A673 (cell line): ENCODE measurements around the gene SPATA6L. TPM values are rescaled to one million over a fixed set of nuclear protein-coding genes. Genes with fewer than 3 reads are reported as not detected.

Experiments used
- Bru-seq: library from RNA; stranded (reverse); fragments of 400-500 nt; gene quantifications from one replicate; lab custom pipeline; 2021; lab: Mats Ljungman, UMichigan
- BruChase-seq, 2 experiments: library from RNA; stranded (reverse); fragments of 400-500 nt; gene quantifications; one replicate each; lab custom pipeline; 2021; lab: Mats Ljungman, UMichigan
- BruUV-seq: library from RNA; stranded (reverse); fragments of 400-500 nt; replicated peaks from 2 replicates; lab custom pipeline; 2021; lab: Mats Ljungman, UMichigan
- CTCF ChIA-PET: fragments of 300-600 bp; sonication (Branson Sonifier 250); formaldehyde crosslinking; loops from one replicate; lab custom pipeline; 2022; ENCODE audit warnings: antibody characterized with exemption; lab: Charles Lee
- POLR2A ChIA-PET: fragments of 300-600 bp; sonication (Branson Sonifier 250); formaldehyde crosslinking; loops from one replicate; lab custom pipeline; 2022; ENCODE audit warnings: antibody characterized with exemption; ENCODE audit not compliant: low non-redundant PET; lab: Charles Lee
- DNase-seq: peaks from one replicate; pipeline ENCODE4 v3.0.0-alpha.2; 2015; ENCODE audit warnings: low spot score
- H3K27ac ChIP-seq: fragments of 200-600 bp; sonication (generic); 2 replicates; pipeline ENCODE4 v1.5.1; 2016; ENCODE audit warnings: mixed run types, low read depth, mild to moderate bottlenecking, mixed read lengths, antibody characterized with exemption, low read length; ENCODE audit not compliant: poor library complexity, severe bottlenecking
- H3K27me3 ChIP-seq: fragments of 200-600 bp; sonication (generic); replicated peaks from 2 replicates; pipeline ENCODE4 v1.6.1; 2017; ENCODE audit warnings: mixed run types, low read depth, mild to moderate bottlenecking, mixed read lengths, antibody characterized with exemption, low read length; ENCODE audit not compliant: insufficient read depth, poor library complexity
- H3K36me3 ChIP-seq: fragments of 200-600 bp; sonication (generic); 2 replicates; pipeline ENCODE4 v1.6.1; 2016; ENCODE audit warnings: mixed run types, mild to moderate bottlenecking, mixed read lengths, antibody characterized with exemption, low read length; ENCODE audit not compliant: insufficient read depth, poor library complexity, severe bottlenecking
- H3K4me1 ChIP-seq: fragments of 200-600 bp; sonication (generic); 2 replicates; pipeline ENCODE4 v1.6.1; 2017; ENCODE audit warnings: mixed run types, mild to moderate bottlenecking, mixed read lengths, antibody characterized with exemption, low read length; ENCODE audit not compliant: insufficient read depth, poor library complexity, severe bottlenecking
- H3K4me3 ChIP-seq: fragments of 200-600 bp; sonication (generic); 2 replicates; pipeline ENCODE4 v1.5.1; 2016; ENCODE audit warnings: low read depth, mixed run types, mild to moderate bottlenecking, mixed read lengths, low read length; ENCODE audit not compliant: poor library complexity, severe bottlenecking
- H3K9me3 ChIP-seq: fragments of 200-600 bp; sonication (generic); 2 replicates; pipeline ENCODE4 v1.6.1; 2016; ENCODE audit warnings: mixed run types, low read depth, mild to moderate bottlenecking, mixed read lengths, antibody characterized with exemption, low read length; ENCODE audit not compliant: poor library complexity, severe bottlenecking
- CTCF ChIP-seq: fragments of 300-800, 200-600 bp; sonication (generic); conservative IDR thresholded peaks from 2 replicates; pipeline ENCODE4 v1.5.1; 2017; ENCODE audit warnings: low read depth, mild to moderate bottlenecking, antibody characterized with exemption, low read length, moderate library complexity, mixed read lengths
- EZH2 ChIP-seq: fragments of 200-600 bp; sonication (generic); IDR thresholded peaks from 2 replicates; pipeline ENCODE4 v1.6.1; 2017; ENCODE audit warnings: borderline replicate concordance, low read depth, mild to moderate bottlenecking, mixed read lengths, antibody characterized with exemption, low read length; ENCODE audit not compliant: poor library complexity, severe bottlenecking
- intact Hi-C: fragments of 100-400 bp; cut with micrococcal nuclease; formaldehyde crosslinking; loops from one replicate; pipeline ENCODE4 v1.10.0; 2022; ENCODE audit not compliant: unreplicated experiment
- long read RNA-seq: library from polyadenylated mRNA; stranded (forward); transcript quantifications from one replicate; pipeline ENCODE4 v2.0.0, GENCODE V29; 2022
- total RNA-seq: library from RNA; stranded (reverse); gene quantifications from 2 replicates; pipeline ENCODE4 v1.2.3, GENCODE V29; 2021

The SPATA6L gene, protein sequence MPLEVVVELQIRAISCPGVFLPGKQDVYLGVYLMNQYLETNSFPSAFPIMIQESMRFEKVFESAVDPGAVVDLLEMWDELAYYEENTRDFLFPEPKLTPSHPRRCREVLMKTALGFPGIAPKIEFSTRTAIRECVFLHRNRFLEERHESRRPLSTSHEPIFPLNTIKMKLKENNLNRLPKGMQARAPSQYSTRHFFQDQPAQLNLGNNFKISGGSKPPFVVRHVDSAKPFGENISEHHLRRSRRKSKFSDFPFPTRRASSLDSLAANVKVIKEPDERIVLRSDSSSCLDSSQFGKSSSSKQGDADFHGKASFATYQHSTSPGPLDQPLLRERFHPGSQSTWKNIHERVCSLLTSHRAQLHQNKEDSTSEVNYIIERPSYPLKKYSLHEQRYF
- total RNA-seq (20.4 and 21.2 TPM in 2 replicates), Bru-seq, nascent RNA (percentile 90 among the genes with signal in this experiment), BruChase-seq, experiment 1, labeled RNA remaining after a 2-hour chase (percentile 86 among the genes with signal in this experiment), BruChase-seq, experiment 2, labeled RNA remaining after a 6-hour chase (percentile 72 among the genes with signal in this experiment)
- long read RNA-seq, partial matches to known transcripts = 5 of 24 reads
- long read RNA-seq, other reads (novel, unspliced or antisense) = 18 of 24 reads

GRCh38 chr9:4666042-4666699 lies at the start of gene SPATA6L:
TSS of gene SPATA6L (minus strand) at chr9:4666480. CDS start at chr9:4666250, 230 bp downstream.
- DNase-seq = peak; percentile 85
- no peaks in the 10 kb centered on the region for H3K27me3 ChIP-seq
- H3K36me3 ChIP-seq = peaks cover 18% of the 10 kb centered on the region
- no TSS peak for BruUV-seq
- H3K27ac ChIP-seq = peak within 1 kb of the TSS; percentile 98
- H3K9me3 ChIP-seq = no peaks in the 10 kb centered on the region
- TF ChIP-seq CTCF (no peak; the same call in 1 of the 2 replicates), EZH2 (no peak)
- H3K4me1 ChIP-seq = peaks cover 20% of the 10 kb centered on the region
- H3K4me3 ChIP-seq = peak within 1 kb of the TSS; percentile 79
- CTCF ChIA-PET = no interaction called here
- intact Hi-C loops = no loop called here
- POLR2A ChIA-PET = interaction anchor here (0.6 to 2.4 kb wide), 4 partner anchors 10 to 100 kb away, joined by 3 to 15 read pairs (median 6); partner anchors contain the start of gene CDC37L1

- ChIA-PET POLR2A (interaction anchor here (0.7 kb wide), 1 partner anchor 9 kb away, joined by 11 read pairs; no protein-coding TSS in a partner anchor), CTCF (no interaction called here)
- H3K4me1 ChIP-seq = peaks cover 6% of the 10 kb centered on the region
- H3K9me3 ChIP-seq = no peaks in the 10 kb centered on the region
- H3K36me3 ChIP-seq = peaks cover 67% of the 10 kb centered on the region
- H3K27me3 ChIP-seq = no peaks in the 10 kb centered on the region
- intact Hi-C loops = no loop called here
- TF ChIP-seq EZH2 (no peak), CTCF (no peak)
- DNase-seq = peak; percentile 58
- BruUV-seq = no TSS peak
- no peak overlapping the region for H3K4me3 ChIP-seq
- H3K27ac ChIP-seq = no peak overlapping the region
These were observed 48.2 kb upstream of the SPATA6L start for GRCh38 chr9:4714266-4715016.

- H3K9me3 ChIP-seq = no peaks in the 10 kb centered on the region
- ChIA-PET POLR2A (no interaction called here), CTCF (no interaction called here)
- H3K27me3 ChIP-seq = no peaks in the 10 kb centered on the region
- TF ChIP-seq EZH2 (no peak), CTCF (no peak)
- intact Hi-C loops = no loop called here
- H3K4me3 ChIP-seq = no peak overlapping the region
- DNase-seq = no peak
- BruUV-seq = no TSS peak
- H3K36me3 ChIP-seq = peaks cover 66% of the 10 kb centered on the region
- no peak overlapping the region for H3K27ac ChIP-seq
- H3K4me1 ChIP-seq = peaks cover 6% of the 10 kb centered on the region
These were observed 47.6 kb upstream of the SPATA6L start for GRCh38 chr9:4713849-4714248.
